ENCODE results near the gene MAPK8IP2. TPM values are rescaled to one million over a fixed set of nuclear protein-coding genes. Genes with fewer than 3 reads are reported as not detected.

The MAPK8IP2 gene
- total and polyA plus RNA-seq, 2 of the 13 experiments (the other 11 are each of a cell fraction or from before 2014, with no cell fraction given) = 1.3 to 2.6 TPM

GRCh38 chr22:50599816-50600455 lies 657 bp upstream of the MAPK8IP2 start (continued):
- TF ChIP-seq FOSL1 (CRISPR knock-in tag; IDR thresholded peaks at IDR 0.05; ENCODE audit: borderline replicate concordance) (peak; percentile 85), TFDP1 (CRISPR knock-in tag; IDR thresholded peaks at IDR 0.05; ENCODE audit: borderline replicate concordance) (peak; percentile 58; the same call in 1 of the 2 replicates), ZNF891 (CRISPR knock-in tag; IDR thresholded peaks at IDR 0.05) (peak; percentile 93; the same call in 1 of the 2 replicates), ZNF205 (CRISPR knock-in tag; IDR thresholded peaks at IDR 0.05) (peak; percentile 98), ZNF614 (CRISPR knock-in tag; IDR thresholded peaks at IDR 0.05; ENCODE audit: borderline replicate concordance) (peak; percentile 91; the same call in 1 of the 2 replicates), DPF2 (CRISPR knock-in tag; IDR thresholded peaks at IDR 0.05; ENCODE audit: borderline replicate concordance, low read depth) (no peak), PRDM15 (CRISPR knock-in tag; IDR thresholded peaks at IDR 0.05) (peak; percentile 88), ZNF557 (CRISPR knock-in tag; IDR thresholded peaks at IDR 0.05) (peak; percentile 99), ATF1 (CRISPR knock-in tag; IDR thresholded peaks at IDR 0.05) (no peak), ZNF562 (CRISPR knock-in tag; IDR thresholded peaks at IDR 0.05; ENCODE audit: borderline replicate concordance) (peak; percentile 74; the same call in 1 of the 2 replicates), ZSCAN21 (CRISPR knock-in tag; IDR thresholded peaks at IDR 0.05; ENCODE audit: borderline replicate concordance) (peak; percentile 98)
- TF ChIP-seq, protein P1, sequence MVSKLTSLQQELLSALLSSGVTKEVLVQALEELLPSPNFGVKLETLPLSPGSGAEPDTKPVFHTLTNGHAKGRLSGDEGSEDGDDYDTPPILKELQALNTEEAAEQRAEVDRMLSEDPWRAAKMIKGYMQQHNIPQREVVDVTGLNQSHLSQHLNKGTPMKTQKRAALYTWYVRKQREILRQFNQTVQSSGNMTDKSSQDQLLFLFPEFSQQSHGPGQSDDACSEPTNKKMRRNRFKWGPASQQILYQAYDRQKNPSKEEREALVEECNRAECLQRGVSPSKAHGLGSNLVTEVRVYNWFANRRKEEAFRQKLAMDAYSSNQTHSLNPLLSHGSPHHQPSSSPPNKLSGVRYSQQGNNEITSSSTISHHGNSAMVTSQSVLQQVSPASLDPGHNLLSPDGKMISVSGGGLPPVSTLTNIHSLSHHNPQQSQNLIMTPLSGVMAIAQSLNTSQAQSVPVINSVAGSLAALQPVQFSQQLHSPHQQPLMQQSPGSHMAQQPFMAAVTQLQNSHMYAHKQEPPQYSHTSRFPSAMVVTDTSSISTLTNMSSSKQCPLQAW (CRISPR knock-in tag; IDR thresholded peaks at IDR 0.05) = peak; percentile 21; the same call in 1 of the 2 replicates
- TF ChIP-seq, protein P2, sequence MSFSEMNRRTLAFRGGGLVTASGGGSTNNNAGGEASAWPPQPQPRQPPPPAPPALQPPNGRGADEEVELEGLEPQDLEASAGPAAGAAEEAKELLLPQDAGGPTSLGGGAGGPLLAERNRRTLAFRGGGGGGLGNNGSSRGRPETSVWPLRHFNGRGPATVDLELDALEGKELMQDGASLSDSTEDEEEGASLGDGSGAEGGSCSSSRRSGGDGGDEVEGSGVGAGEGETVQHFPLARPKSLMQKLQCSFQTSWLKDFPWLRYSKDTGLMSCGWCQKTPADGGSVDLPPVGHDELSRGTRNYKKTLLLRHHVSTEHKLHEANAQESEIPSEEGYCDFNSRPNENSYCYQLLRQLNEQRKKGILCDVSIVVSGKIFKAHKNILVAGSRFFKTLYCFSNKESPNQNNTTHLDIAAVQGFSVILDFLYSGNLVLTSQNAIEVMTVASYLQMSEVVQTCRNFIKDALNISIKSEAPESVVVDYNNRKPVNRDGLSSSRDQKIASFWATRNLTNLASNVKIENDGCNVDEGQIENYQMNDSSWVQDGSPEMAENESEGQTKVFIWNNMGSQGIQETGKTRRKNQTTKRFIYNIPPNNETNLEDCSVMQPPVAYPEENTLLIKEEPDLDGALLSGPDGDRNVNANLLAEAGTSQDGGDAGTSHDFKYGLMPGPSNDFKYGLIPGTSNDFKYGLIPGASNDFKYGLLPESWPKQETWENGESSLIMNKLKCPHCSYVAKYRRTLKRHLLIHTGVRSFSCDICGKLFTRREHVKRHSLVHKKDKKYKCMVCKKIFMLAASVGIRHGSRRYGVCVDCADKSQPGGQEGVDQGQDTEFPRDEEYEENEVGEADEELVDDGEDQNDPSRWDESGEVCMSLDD (CRISPR knock-in tag; IDR thresholded peaks at IDR 0.05; ENCODE audit: borderline replicate concordance) = peak; percentile 98
- TF ChIP-seq, protein P3, sequence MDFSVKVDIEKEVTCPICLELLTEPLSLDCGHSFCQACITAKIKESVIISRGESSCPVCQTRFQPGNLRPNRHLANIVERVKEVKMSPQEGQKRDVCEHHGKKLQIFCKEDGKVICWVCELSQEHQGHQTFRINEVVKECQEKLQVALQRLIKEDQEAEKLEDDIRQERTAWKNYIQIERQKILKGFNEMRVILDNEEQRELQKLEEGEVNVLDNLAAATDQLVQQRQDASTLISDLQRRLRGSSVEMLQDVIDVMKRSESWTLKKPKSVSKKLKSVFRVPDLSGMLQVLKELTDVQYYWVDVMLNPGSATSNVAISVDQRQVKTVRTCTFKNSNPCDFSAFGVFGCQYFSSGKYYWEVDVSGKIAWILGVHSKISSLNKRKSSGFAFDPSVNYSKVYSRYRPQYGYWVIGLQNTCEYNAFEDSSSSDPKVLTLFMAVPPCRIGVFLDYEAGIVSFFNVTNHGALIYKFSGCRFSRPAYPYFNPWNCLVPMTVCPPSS (IDR thresholded peaks at IDR 0.05) = no peak
- TF ChIP-seq, protein P4, sequence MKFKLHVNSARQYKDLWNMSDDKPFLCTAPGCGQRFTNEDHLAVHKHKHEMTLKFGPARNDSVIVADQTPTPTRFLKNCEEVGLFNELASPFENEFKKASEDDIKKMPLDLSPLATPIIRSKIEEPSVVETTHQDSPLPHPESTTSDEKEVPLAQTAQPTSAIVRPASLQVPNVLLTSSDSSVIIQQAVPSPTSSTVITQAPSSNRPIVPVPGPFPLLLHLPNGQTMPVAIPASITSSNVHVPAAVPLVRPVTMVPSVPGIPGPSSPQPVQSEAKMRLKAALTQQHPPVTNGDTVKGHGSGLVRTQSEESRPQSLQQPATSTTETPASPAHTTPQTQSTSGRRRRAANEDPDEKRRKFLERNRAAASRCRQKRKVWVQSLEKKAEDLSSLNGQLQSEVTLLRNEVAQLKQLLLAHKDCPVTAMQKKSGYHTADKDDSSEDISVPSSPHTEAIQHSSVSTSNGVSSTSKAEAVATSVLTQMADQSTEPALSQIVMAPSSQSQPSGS (CRISPR knock-in tag; IDR thresholded peaks at IDR 0.05) = peak; percentile 93
